K562 (cell line): ENCODE results near the gene PODXL2. TPM values are rescaled to one million over a fixed set of nuclear protein-coding genes. Genes with fewer than 3 reads are reported as not detected.

ENCODE experiments used
- ATAC-seq: fragments of 200-7000 bp; cut with Tn5 transposase; 3 replicates; pipeline ENCODE4 v1.9.1; 2020; ENCODE audit warnings: moderate library complexity
- BruUV-seq: library from RNA; stranded (reverse); fragments of 400-500 nt; replicated peaks from 2 replicates; lab custom pipeline; 2021; lab: Mats Ljungman, UMichigan
- CTCF ChIA-PET: fragments of 300-600 bp; formaldehyde crosslinking; extraction: SDS; loops from one replicate; lab custom pipeline; 2021; ENCODE audit warnings: low intra/inter-chr PET ratio; lab: Yijun Ruan, JAX
- POLR2A ChIA-PET: fragments of 300-600, 350-650 bp; sonication (Branson Sonifier 250); formaldehyde crosslinking; extraction: SDS; loops from one replicate; lab custom pipeline; 2021; ENCODE audit warnings: antibody characterized with exemption, inconsistent platforms; lab: Yijun Ruan, JAX
- DNase-seq, 4 experiments: peaks; one replicate each; pipeline versions ENCODE4 v3.0.0 to v3.0.0-alpha.2; 2011 to 2018; ENCODE audit warnings: low spot score in 3 of 4, mixed read lengths in 3 of 4; ENCODE audit errors: extremely low read depth in 1 of 4
- FAIRE-seq: peaks from 2 replicates; lab custom pipeline; 2011; peaks lifted over from hg19 to GRCh38; lab: Jason Lieb, UNC
- H2AFZ ChIP-seq: 2 replicates; pipeline ENCODE4 v1.6.0; 2011; ENCODE audit warnings: low read depth, low read length, control low read depth, inconsistent platforms
- H3K27ac ChIP-seq: fragments of 200-600 bp; 3 replicates; pipeline ENCODE4 v1.8.0; 2011; ENCODE audit warnings: low read depth, mild to moderate bottlenecking, control low read depth, inconsistent platforms, low read length, moderate library complexity, mixed read lengths; ENCODE audit errors: extremely low read depth
- H3K27me3 ChIP-seq, 2 experiments: fragments of 300-600 bp in 1 of 2; 2 replicates in 1 of 2; 3 replicates in 1 of 2; pipeline versions ENCODE4 v1.6.0 to v1.8.0; 2011; ENCODE audit warnings: inconsistent platforms in 2 of 2, low read length in 2 of 2, mild to moderate bottlenecking in 1 of 2, mixed read lengths in 1 of 2, moderate library complexity in 1 of 2; ENCODE audit not compliant: control insufficient read depth in 2 of 2, insufficient read depth in 2 of 2
- H3K36me3 ChIP-seq: fragments of 300-600 bp; 3 replicates; pipeline ENCODE4 v1.8.0; 2011; ENCODE audit warnings: mild to moderate bottlenecking, low read length, inconsistent platforms; ENCODE audit not compliant: control insufficient read depth, insufficient read depth
- H3K4me1 ChIP-seq, 2 experiments: fragments of 200-600 bp in 1 of 2; replicated peaks in 1 of 2; 2 replicates in 1 of 2; 3 replicates in 1 of 2; pipeline versions ENCODE4 v1.5.1 to v1.8.0; 2011; ENCODE audit warnings: inconsistent platforms in 2 of 2, low read length in 2 of 2, mild to moderate bottlenecking in 1 of 2, mixed read lengths in 1 of 2, moderate library complexity in 1 of 2; ENCODE audit not compliant: control insufficient read depth in 2 of 2, insufficient read depth in 2 of 2
- H3K4me2 ChIP-seq: 2 replicates; pipeline ENCODE4 v1.6.1; 2011; ENCODE audit warnings: low read length, control low read depth, inconsistent platforms, mixed read lengths; ENCODE audit not compliant: insufficient read depth
- H3K4me3 ChIP-seq: fragments of 200-600 bp; sonication (generic), shearing (Covaris generic); 2 replicates; pipeline ENCODE4 v1.5.1; 2016; ENCODE audit warnings: control low read depth, inconsistent platforms
- H3K79me2 ChIP-seq: fragments of 200-600 bp; 3 replicates; pipeline ENCODE4 v1.8.0; 2011; ENCODE audit warnings: low read length, inconsistent platforms; ENCODE audit not compliant: control insufficient read depth, insufficient read depth
- H3K9ac ChIP-seq, 2 experiments: 2 replicates each; pipeline versions ENCODE4 v1.6.0 to v1.6.1; 2011; ENCODE audit warnings: low read depth in 2 of 2, low read length in 2 of 2, control low read depth in 1 of 2, inconsistent platforms in 1 of 2, mild to moderate bottlenecking in 1 of 2, mixed read lengths in 1 of 2; ENCODE audit not compliant: insufficient read depth in 1 of 2
- H3K9me1 ChIP-seq: one replicate; pipeline ENCODE4 v1.6.0; 2011; ENCODE audit warnings: inconsistent platforms, mild to moderate bottlenecking, low read length, moderate library complexity; ENCODE audit not compliant: control insufficient read depth, insufficient read depth
- H3K9me3 ChIP-seq: replicated peaks from 2 replicates; pipeline ENCODE4 v1.5.1; 2011; ENCODE audit warnings: low read depth, low read length, inconsistent platforms; ENCODE audit not compliant: control insufficient read depth, insufficient read depth
- H4K20me1 ChIP-seq: replicated peaks from 2 replicates; pipeline ENCODE4 v1.6.1; 2011; ENCODE audit warnings: low read length, inconsistent platforms, mixed read lengths; ENCODE audit not compliant: control insufficient read depth, insufficient read depth
- CAMTA2 ChIP-seq: fragments of 250-450 bp; sonication (Bioruptor Pico); conservative IDR thresholded peaks from 2 replicates; pipeline ENCODE4 v1.5.1; 2022
- ELK1 ChIP-seq: sonication (generic); formaldehyde crosslinking; IDR thresholded peaks from 2 replicates; pipeline ENCODE4 v1.8.1; 2022; ENCODE audit warnings: missing genetic modification reagents
- ETV6 ChIP-seq, 3 experiments: fragments of 150-350 bp in 1 of 3; sonication (generic) in 1 of 3; formaldehyde crosslinking in 1 of 3; IDR thresholded peaks; 2 replicates each; pipeline versions ENCODE4 v1.6.1 to v1.8.0; 2014 to 2022; ENCODE audit warnings: borderline replicate concordance in 2 of 3, low read depth in 2 of 3, antibody characterized with exemption in 1 of 3, low read length in 1 of 3, mild to moderate bottlenecking in 1 of 3, missing genetic modification reagents in 1 of 3
- FOXA1 ChIP-seq: fragments of 450-650 bp; IDR thresholded peaks from 2 replicates; pipeline ENCODE4 v1.6.1; 2016; ENCODE audit warnings: mild to moderate bottlenecking, borderline replicate concordance
- FOXK1 ChIP-seq: sonication (generic); formaldehyde crosslinking; IDR thresholded peaks from 2 replicates; pipeline ENCODE4 v1.8.0; 2022; ENCODE audit warnings: missing genetic modification reagents, mild to moderate bottlenecking, borderline replicate concordance
- GABPB1 ChIP-seq: sonication (generic); formaldehyde crosslinking; IDR thresholded peaks from 2 replicates; pipeline ENCODE4 v1.8.0; 2022; ENCODE audit warnings: mild to moderate bottlenecking, missing genetic modification reagents
- GTF3C2 ChIP-seq: IDR thresholded peaks from 3 replicates; pipeline ENCODE4 v1.6.1; 2011; ENCODE audit warnings: borderline replicate concordance, mild to moderate bottlenecking, moderate library complexity; ENCODE audit not compliant: insufficient read length; ENCODE audit errors: extremely low read depth
- HEY1 ChIP-seq: fragments of 250-450 bp; sonication (Bioruptor Pico); IDR thresholded peaks from 2 replicates; pipeline ENCODE4 v1.5.0; 2020; ENCODE audit warnings: mild to moderate bottlenecking, moderate library complexity, borderline replicate concordance
- MECOM ChIP-seq: fragments of 250-450 bp; sonication (Bioruptor Pico); IDR thresholded peaks from 2 replicates; pipeline ENCODE4 v1.8.0; 2022; ENCODE audit warnings: inconsistent platforms
- NCOA2 ChIP-seq, 2 experiments: fragments of 450-650 bp; IDR thresholded peaks; 2 replicates each; pipeline ENCODE4 v1.6.1; 2018; ENCODE audit warnings: mild to moderate bottlenecking in 2 of 2, moderate library complexity in 1 of 2; ENCODE audit not compliant: partially characterized antibody in 2 of 2
- NFE2L1 ChIP-seq: fragments of 450-650 bp; IDR thresholded peaks from 2 replicates; pipeline ENCODE4 v1.6.1; 2016; ENCODE audit warnings: missing genetic modification characterization, low read depth, mild to moderate bottlenecking, missing compliant biosample characterization, moderate library complexity, borderline replicate concordance
- PHB2 ChIP-seq: fragments of 450-650 bp; IDR thresholded peaks from 2 replicates; pipeline ENCODE4 v1.6.1; 2017; ENCODE audit warnings: low read depth
- POLR2B ChIP-seq: fragments of 450-650 bp; IDR thresholded peaks from 2 replicates; pipeline ENCODE4 v1.6.1; 2018; ENCODE audit warnings: low read depth; ENCODE audit not compliant: partially characterized antibody
- SETDB1 ChIP-seq: IDR thresholded peaks from one replicate; pipeline ENCODE4 v1.6.1; 2012; ENCODE audit warnings: low read length, control low read depth, inconsistent platforms
- SMARCA5 ChIP-seq: fragments of 450-650 bp; IDR thresholded peaks from 2 replicates; pipeline ENCODE4 v1.6.1; 2016
- SOX6 ChIP-seq: fragments of 450-650 bp; IDR thresholded peaks from 2 replicates; pipeline ENCODE4 v1.6.1; 2014; ENCODE audit warnings: mild to moderate bottlenecking
- ZNF165 ChIP-seq: fragments of 250-450 bp; sonication (Bioruptor Pico); IDR thresholded peaks from 2 replicates; pipeline ENCODE4 v1.4.0; 2020; ENCODE audit warnings: borderline replicate concordance
- ZNF408 ChIP-seq: fragments of 250-450 bp; sonication (Bioruptor Pico); IDR thresholded peaks from 2 replicates; pipeline ENCODE4 v1.4.0; 2020; ENCODE audit warnings: low read depth, mild to moderate bottlenecking, moderate library complexity
- ZNF41 ChIP-seq: fragments of 250-450 bp; sonication (Bioruptor Pico); conservative IDR thresholded peaks from 2 replicates; pipeline ENCODE4 v1.4.0; 2020; ENCODE audit warnings: mild to moderate bottlenecking
- ZNF75A ChIP-seq: fragments of 450-650 bp; formaldehyde crosslinking; IDR thresholded peaks from 2 replicates; pipeline ENCODE4 v1.4.0; 2020; ENCODE audit warnings: mild to moderate bottlenecking
- WGBS: fragments of 100-300 bp; shearing (Covaris generic); methylation state at CpG from one replicate; pipeline ENCODE4 v1.1.6; 2016; ENCODE audit warnings: low coverage, mixed read lengths; ENCODE audit not compliant: insufficient coverage; ENCODE audit errors: missing lambda C conversion rate; 5-methylcytosine and 5-hydroxymethylcytosine counted together
- in situ Hi-C: fragments of 300-500 bp; cut with MboI; formaldehyde crosslinking; loops from 4 replicates; pipeline ENCODE4 v1.15.0; 2018; ENCODE audit warnings: inconsistent platforms, mixed read lengths
- intact Hi-C: fragments of 100-400 bp; cut with micrococcal nuclease; formaldehyde crosslinking; loops from 2 replicates; pipeline ENCODE4 v1.14.2; 2022
- polyA plus RNA-seq, 8 experiments: library from polyadenylated mRNA; depleted of rRNA in 4 of 8; stranded (reverse) in 5 of 8; unstranded in 3 of 8; fragments of >200 nt; fragmentation: Nextera tagmentation in 2 of 8; fragmentation: Illumina TruSeq in 1 of 8; extraction: Ambion mirVana in 2 of 8; extraction: Trizol in 1 of 8; gene quantifications; 2 replicates each; pipeline versions ENCODE4 v1.2.1 to v1.2.3, GENCODE V29; 2011 to 2014; ENCODE audit warnings: inconsistent platforms in 1 of 8, missing spikeins in 1 of 8
- total RNA-seq, 7 experiments: library from RNA; depleted of rRNA in 6 of 7; stranded (reverse); fragments of >200 nt in 6 of 7; fragmentation: Illumina TruSeq in 2 of 7; extraction: Trizol in 2 of 7; gene quantifications; 2 replicates each; pipeline versions ENCODE4 v1.2.1 to v1.2.3, GENCODE V29; 2011 to 2021; ENCODE audit warnings: low replicate concordance in 1 of 7

PODXL2 gene
- total and polyA plus RNA-seq, 9 of the 15 experiments (the other 6 are each of a cell fraction or from before 2014, with no cell fraction given) = 0.03 to 52.5 (median 21.9) TPM

GRCh38 chr3:127667119-127667681 is 38.2 kb downstream of the PODXL2 start:
- in situ Hi-C loops (no loop called here), intact Hi-C loops (no loop called here)
- ATAC-seq (no peak), FAIRE-seq (no peak), DNase-seq (no peak)
- peaks cover 0 to 10% of the 10 kb centered on the region in 2 experiments; a peak in 2 of 5 replicates for H3K4me1 ChIP-seq
- H3K9me3 ChIP-seq = no peaks in the 10 kb centered on the region
- H3K4me2 ChIP-seq = no peak overlapping the region
- no peak overlapping the region for H3K4me3 ChIP-seq
- H3K27me3 ChIP-seq = no peaks in the 10 kb centered on the region
- H3K9me1 ChIP-seq = no peaks in the 10 kb centered on the region
- H3K36me3 ChIP-seq = peaks cover 27% of the 10 kb centered on the region; the same call in 1 of the 3 replicates
- no peak overlapping the region for H2AFZ ChIP-seq
- CTCF ChIA-PET = no interaction called here
- 74% methylated on average over 4 of the region's 6 CpGs for WGBS
- TF ChIP-seq ELK1 (CRISPR knock-in tag) (no peak), ZNF41 (CRISPR knock-in tag) (no peak), ZNF408 (CRISPR knock-in tag) (no peak), ZNF165 (CRISPR knock-in tag) (no peak), SMARCA5 (no peak), ZNF75A (no peak), GTF3C2 (no peak), MECOM (CRISPR knock-in tag) (no peak), FOXK1 (CRISPR knock-in tag) (no peak), POLR2B (no peak), FOXA1 (no peak), NFE2L1 (tag) (no peak), PHB2 (no peak), ETV6 (IDR thresholded peaks at IDR 0.05; ENCODE audit: borderline replicate concordance in 1 of 2, low read depth in 2 of 2, low read length in 1 of 2) (no peak), ETV6 (CRISPR knock-in tag; IDR thresholded peaks at IDR 0.05; ENCODE audit: borderline replicate concordance) (no peak), GABPB1 (CRISPR knock-in tag) (no peak), HEY1 (no peak), SETDB1 (no peak), CAMTA2 (CRISPR knock-in tag) (no peak), NCOA2 (IDR thresholded peaks at IDR 0.05; ENCODE audit: partially characterized antibody in 2 of 2) (no peak), SOX6 (no peak)
- H3K27ac ChIP-seq = no peak overlapping the region
- no peaks in the 10 kb centered on the region for H4K20me1 ChIP-seq
- BruUV-seq = no TSS peak
- no peak overlapping the region; a peak in 1 of 4 replicates for H3K9ac ChIP-seq
- POLR2A ChIA-PET = no interaction called here
- H3K79me2 ChIP-seq = no peaks in the 10 kb centered on the region
